GM19468 (cell line): ENCODE results near the gene LTBR.
"Not testable (repeated sequence)": the region's sequence is repeated elsewhere in the genome, so short reads cannot be mapped to it uniquely, and the experiment has no call there.

ENCODE experiments used
- ATAC-seq: cut with Tn5 transposase; IDR thresholded peaks from one replicate; pipeline ENCODE4 v1.9.1; 2021; ENCODE audit warnings: mild to moderate bottlenecking, moderate library complexity, moderate number of reproducible peaks; ENCODE audit not compliant: unreplicated experiment; ENCODE audit errors: extremely low read depth

LTBR gene

GRCh38 chr12:6383572-6384498, at the start of gene LTBR:
LTBR (plus strand) TSS chr12:6384162; CDS start chr12:6384359, 197 bp downstream.
- ATAC-seq: no peak

DNA sequence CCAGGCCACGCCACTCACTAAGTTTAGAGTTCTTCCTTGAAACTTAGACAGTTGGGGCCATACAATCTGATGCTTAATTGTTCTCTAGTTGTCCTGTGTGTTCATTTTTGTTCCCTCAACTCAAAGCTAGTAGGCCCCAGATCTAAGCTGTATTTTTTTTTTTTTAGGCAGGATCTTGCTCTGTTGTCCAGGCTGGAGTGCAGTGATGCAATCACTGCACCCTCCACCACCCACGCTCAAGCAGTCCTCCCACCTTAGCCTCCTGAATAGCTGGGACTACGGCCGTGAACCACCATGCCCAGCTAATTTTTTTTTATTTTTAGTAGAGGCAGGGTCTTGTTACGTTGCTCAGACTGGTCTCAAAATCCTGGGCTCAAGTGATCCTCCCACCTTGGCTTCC, 49.6 kb upstream of the LTBR start:
- no peak for ATAC-seq

DNA sequence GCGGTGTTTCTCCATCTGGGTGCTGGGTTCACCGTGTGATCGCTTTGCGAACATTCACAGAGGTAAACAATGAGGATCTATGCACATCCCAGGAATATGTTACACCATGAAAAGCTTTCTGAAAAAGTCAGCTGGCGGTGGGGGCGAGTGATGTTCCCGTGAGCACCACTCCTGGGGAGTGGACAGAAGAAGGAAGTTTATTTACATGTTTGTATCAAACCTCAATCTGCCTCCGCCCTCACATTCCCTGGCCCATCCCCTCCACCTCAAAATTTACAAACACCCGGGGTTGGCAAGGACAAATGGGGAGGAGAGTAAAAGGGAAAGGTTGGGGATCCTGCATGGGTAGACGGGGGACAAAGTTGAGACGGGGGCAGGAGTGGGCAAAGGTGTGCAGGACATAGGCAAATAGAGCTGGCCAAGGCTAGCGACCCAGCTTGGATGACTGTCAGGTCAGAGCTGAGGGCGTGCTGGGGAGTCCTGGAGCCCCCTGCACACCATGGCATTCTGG, 49.0 kb upstream of the LTBR start:
- no peak for ATAC-seq

DNA sequence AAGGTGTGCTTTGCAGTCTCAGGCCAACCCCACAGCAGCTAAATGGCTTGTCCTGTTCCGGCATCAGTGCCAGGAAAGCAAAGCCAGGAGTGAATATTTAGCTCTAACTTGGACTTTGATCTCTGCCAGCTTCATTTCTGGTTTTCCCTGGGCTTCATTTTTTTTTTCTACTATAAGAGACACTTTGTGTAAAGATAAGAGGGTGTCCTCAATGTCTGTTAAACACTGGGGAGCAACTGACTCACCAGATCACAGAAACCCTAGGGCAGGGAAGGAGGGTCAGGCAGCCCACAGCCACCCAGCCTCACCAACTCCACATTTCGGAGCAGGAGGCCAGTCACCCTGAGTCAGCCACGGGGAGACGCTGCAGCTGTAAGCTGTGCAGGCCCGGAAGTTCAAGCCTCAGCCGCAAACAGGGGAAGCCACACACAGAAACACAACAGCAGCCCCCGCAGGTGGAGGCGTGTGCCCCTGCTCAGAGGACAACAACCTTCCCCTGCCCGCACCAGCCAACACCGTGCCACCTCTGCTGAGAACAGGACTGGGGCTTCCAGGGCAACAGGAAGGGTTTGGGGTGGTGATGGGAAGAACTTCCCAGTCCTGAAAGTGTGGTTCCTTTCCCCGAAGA, 48.4 kb upstream of the LTBR start:
- ATAC-seq: peak; percentile 65

DNA sequence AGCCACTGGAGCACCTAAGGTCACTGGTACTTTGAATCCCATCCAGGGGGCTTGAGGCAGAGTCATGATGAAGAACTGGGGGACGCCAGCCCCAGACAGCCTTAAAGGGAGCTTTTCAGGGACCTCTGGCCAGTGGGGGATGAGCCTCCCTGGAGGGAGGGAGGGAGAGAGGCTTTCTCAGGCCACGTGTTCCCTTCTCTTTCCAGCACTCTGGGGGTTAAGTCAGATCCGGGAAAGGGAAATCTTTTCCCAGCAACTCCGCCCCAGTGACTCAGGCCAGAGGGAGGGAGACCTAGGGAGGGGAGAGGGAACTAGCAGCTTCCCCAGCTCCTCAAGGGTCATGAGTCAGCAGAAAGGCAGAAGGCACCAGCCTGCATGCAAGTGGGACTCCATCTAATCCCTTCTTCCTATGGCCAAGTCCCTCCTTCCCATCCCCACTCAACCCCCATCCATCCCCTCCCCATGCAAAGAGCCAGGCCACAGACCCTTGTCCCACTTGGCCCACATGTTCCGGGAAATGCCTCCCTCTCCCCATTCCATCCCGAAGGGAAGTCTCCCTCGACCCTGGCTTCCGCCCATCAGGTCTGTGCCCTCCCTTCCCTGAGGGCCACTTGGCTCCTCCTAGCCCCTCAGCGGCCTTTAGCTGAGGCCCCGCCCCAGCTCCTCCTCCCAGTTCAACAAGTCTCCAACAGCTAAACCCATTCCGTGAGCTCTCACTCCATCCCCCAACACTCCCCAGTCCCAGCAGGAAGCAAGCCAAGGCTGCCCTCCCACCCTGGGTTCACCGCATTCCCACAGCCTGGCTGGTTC, 47.7 kb upstream of the LTBR start:
- no peak for ATAC-seq

DNA sequence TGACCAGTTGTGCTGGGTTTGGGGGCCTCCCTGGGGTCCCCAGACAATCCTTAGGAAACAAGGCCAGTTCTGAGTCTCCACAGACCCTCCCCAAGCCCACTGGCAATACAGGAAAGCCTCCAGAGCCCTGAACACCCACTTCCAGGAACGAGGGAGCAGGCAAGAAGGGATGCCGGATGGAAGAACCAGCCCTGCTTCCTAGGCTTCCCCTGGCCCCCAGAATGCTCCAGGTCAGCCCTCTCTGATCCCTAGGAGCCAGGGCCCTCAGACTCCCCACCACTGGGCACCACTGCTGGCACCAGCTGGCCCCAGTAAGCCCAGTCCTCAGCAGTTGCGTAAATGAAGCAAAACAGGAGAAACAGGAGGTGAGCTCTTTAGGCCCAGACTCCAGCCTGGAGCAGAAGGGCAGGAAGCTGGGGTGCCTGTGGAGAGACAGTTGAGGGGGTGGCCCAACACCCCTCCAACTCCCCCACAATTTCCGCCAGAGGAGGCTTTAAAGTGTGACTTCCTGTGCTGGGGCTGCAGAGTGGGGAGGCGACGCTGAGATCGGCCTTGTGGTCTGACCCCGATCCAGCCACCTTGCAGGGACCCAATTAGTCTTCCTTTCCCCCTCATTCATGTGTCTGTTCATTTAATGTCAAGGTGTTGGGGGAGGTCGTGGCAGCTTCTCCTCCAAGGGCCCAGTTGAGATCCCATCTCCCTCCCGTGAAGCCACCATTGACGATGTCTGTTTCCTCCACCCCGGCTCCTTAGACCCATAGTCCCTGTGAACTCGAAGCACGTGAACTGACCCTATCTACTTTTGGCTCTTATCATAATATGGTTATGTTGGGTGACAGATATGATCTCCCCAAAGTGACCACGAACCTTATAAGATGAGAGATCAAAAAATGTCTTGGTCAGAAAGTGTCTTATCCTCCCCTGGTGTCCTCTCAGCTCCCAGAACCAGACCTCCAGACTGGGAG, 46.8 kb upstream of the LTBR start:
- ATAC-seq: no peak

- ATAC-seq: no peak
Observed at GRCh38 chr12:6337958-6338433, 46.0 kb upstream of the LTBR start.

- not testable (repeated sequence) for ATAC-seq
Observed at GRCh38 chr12:6338536-6338935, 45.4 kb upstream of the LTBR start.

DNA sequence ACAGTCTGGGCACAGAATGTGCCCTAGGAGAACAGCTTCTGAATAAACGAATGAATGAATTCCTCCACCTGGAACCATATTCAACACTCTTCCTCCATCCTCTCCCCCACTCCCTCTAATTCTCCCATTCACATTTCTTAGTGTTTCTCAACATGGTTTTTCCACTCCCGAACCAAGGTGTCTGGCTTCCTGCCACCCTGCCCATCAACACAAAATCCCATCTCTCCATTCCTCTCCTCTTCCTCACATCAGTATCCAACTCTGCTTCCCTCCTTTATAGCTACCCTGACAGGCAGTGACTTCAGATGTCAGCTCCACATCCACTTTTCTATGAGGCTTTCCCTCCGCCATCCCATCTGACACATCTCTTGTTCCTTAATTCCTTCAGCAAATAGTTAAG, 45.0 kb upstream of the LTBR start:
- no peak for ATAC-seq

DNA sequence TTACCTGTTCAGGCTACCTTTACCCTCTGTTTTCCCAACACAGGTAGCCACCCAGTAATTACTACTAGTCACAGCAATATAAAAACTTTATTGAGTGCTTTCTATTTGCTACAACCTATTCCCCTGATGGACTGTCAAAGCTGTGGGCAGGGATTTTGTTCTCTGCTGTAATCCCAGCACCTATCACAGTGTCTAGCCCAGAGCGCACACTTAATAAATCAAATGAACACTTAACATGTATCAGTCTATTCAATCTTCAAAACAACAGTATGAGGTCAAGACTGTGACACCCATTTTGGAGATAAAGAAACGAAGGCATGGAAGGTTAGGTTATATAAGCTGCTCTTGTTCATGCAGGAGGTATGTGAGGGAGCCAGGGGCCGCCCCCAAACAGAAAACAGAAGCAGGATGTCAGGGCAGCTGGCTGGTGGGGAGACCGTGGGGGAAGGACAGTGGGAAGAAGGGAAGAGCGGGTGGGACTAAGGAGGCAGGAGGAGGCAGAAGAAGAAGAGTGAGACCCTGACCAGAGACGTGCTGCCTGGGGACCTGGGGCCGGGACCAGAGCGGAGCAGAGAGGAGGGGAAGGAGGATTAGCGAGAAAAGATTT, 43.8 kb upstream of the LTBR start:
- no peak for ATAC-seq

DNA sequence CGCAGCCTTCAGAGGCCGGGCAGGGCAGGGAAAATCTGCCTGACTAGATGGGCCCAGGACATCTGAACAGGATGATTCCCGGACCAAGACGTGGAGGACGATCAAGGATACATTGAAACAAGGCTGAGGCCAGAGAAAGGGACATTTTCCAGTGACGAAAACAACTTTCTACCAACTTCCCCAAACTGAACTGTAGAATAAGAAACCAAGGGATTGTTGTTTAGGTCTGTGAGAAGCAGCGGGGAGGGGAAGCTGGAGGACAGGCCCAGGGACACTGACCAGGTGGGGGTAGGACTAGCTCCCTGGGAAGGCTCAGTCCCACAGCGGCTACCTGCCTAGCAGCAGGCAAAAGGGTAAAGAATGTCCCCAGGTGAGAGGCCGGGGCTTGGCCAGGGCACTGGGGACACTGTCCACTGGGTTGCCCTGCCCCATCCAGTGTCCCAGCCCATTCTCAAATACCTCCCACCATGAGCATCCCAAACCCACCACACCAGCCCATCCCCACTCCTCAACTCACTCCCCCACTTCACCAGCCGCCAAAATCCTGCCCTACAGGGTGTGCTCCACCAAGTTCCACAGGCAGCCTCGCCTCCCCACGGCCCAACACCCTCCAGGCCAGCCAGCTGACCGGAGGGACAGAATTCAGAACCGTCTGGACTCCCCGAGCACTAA, 43.1 kb upstream of the LTBR start:
- ATAC-seq: no peak

- ATAC-seq: no peak
Observed at GRCh38 chr12:6341417-6342139, 42.4 kb upstream of the LTBR start, which contains the start of gene TNFRSF1A. TNFRSF1A (minus strand) TSS chr12:6342076; CDS start chr12:6341814, 262 bp downstream.

DNA sequence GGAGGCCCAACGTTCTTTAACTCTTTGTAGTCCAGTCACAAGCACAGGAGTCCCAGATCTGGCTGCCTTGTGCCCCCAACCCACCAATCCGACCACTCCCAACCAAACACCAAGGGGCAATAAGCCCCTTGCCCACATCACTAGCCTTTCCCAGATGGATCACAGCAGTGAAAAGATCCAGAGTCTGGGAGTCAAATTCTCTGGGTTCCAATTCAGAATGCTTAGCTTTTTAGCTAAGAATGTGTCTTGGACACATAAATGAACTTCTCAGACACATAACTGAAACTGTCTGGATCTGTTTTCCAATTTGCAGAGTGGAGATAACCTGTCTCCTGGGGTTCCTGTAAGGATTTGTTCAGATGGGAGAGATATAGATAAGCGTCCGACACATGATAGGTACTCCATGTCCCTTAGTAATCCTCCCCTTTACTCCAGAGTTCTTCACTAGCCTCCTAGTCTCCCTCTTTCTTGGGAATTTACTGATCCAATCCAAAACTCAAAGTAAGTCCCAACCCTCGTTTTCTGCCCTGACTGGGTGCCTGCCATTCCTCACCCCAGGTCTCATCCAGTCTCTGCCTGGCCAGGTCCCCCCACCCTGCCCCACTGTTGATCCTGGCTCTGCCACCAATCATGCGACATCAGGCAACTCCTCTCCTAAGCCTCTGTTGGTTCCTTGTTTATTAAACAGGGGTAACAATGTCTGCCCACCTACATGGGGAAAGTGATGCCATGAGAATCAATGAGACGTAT, 41.6 kb upstream of the LTBR start:
- ATAC-seq: no peak

DNA sequence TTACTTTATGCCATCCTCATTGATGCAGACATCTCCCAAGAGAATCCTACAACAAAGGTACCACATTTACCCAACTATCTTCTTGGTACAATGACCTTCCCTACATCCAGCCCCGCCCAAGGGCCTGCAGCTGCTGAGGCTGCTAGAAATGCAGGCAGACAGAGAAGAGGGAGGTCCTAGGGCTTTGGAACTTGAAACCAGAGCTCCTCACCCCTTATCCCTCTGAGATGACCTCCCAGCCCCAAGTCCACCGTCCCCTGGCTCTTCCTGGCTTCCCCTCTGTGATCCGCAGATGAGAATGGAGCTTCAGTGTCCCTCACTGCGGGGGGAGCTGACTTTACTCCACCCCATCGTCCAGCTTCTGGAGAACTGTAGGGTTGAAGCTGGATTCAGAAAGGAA, 40.4 kb upstream of the LTBR start:
- no peak for ATAC-seq

- ATAC-seq: not testable (repeated sequence)
Observed at GRCh38 chr12:6344101-6344660, 39.8 kb upstream of the LTBR start.

GRCh38 chr12:6345319-6346091, 38.5 kb upstream of the LTBR start:
- ATAC-seq: no peak
